ENCODE data around the gene UFSP2. TPM values are rescaled to one million over a fixed set of nuclear protein-coding genes. Genes with fewer than 3 reads are reported as not detected.

The UFSP2 gene
- total RNA-seq, 1 donor from 2014 or later, result 8.6 TPM

- no peak for DNase-seq (ENCODE audit: low spot score in 2 of 2)
- H3K27ac ChIP-seq, result no peak overlapping the region
- H3K27me3 ChIP-seq, result no peaks in the 10 kb centered on the region
- peaks cover 0 to 3% of the 10 kb centered on the region in 2 donors for H3K36me3 ChIP-seq
- TF ChIP-seq, protein P1, sequence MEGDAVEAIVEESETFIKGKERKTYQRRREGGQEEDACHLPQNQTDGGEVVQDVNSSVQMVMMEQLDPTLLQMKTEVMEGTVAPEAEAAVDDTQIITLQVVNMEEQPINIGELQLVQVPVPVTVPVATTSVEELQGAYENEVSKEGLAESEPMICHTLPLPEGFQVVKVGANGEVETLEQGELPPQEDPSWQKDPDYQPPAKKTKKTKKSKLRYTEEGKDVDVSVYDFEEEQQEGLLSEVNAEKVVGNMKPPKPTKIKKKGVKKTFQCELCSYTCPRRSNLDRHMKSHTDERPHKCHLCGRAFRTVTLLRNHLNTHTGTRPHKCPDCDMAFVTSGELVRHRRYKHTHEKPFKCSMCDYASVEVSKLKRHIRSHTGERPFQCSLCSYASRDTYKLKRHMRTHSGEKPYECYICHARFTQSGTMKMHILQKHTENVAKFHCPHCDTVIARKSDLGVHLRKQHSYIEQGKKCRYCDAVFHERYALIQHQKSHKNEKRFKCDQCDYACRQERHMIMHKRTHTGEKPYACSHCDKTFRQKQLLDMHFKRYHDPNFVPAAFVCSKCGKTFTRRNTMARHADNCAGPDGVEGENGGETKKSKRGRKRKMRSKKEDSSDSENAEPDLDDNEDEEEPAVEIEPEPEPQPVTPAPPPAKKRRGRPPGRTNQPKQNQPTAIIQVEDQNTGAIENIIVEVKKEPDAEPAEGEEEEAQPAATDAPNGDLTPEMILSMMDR (IDR thresholded peaks at IDR 0.05), result no peak
- peaks cover 0 to 7% of the 10 kb centered on the region in 2 donors for H3K4me1 ChIP-seq
- intact Hi-C loops (cut with DNase I), result no loop called here
- H3K9me3 ChIP-seq, result no peaks in the 10 kb centered on the region
- H3K4me3 ChIP-seq, result no peak overlapping the region
Measured at GRCh38 chr4:185382754-185383153, 43.0 kb downstream of the UFSP2 start.

DNA sequence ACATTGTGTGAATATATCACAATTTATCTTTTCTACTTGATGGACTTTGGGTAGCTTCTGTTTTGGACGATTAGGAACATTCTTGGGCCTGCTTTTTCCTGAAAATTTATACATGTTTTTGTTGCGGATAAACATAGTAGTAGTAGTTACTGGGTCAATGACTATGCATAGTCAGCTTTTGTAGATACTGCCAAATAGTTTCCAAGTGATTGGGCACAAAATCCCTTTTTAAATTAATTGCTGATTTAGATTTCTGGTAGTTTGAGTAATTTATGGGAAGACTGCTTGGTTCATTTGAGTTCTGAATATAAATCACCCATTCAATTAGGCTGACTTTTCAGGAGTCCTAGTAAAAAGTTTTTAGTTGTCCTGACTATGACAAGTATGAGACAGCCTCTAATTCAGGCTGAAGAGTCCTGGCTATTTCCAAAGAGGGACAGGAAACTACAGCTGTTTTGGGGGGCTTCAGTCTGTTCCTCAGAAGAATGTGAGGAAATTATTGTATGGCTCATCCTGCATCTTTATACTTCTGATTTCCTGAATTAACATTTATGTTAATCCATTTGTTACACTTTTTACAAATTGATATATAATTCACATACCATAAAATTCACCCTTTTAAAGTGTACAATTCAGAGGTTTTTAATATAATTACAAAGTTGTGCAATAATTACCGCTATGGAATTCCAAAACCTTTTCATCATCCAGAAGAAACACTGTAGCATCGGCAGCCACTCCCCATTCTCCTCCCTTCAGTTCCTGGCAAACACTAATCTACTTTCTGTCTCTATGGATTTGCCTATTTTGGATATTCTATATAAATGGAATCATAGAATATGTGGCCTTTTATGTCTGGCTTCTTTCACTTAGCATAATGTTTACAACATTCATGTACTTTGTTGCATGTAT, 44.2 kb downstream of the UFSP2 start:
- Histone ChIP-seq H3K27me3 (no peaks in the 10 kb centered on the region), H3K4me3 (no peak overlapping the region), H3K4me1 (peaks cover 0 to 6% of the 10 kb centered on the region in 2 donors), H3K9me3 (no peaks in the 10 kb centered on the region), H3K27ac (no peak overlapping the region), H3K36me3 (peaks cover 0 to 6% of the 10 kb centered on the region in 2 donors)
- intact Hi-C loops (cut with DNase I), result no loop called here
- no peak for DNase-seq (ENCODE audit: low spot score in 2 of 2)
- TF ChIP-seq, protein P1 (IDR thresholded peaks at IDR 0.05), result no peak

DNA sequence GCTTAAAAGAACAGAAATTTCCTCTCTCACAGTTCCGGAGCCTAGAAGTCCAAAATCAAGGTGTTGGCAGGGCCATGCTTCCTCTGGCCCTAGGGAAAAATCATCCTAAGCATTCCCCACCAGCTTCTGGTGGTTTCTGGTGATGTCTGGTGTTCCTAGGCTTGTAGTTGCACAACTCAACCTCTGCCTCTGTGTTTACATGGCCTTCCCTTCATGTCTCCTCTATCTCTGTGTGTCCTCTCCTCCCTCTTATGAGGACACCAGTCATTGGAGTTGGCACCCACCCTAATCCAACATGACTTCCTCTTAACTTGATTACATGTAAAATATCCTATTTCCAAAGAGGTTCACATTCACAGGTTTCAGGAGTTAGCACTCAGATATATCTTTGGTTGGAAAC, 45.4 kb downstream of the UFSP2 start:
- H3K27ac ChIP-seq, result no peak overlapping the region
- no peak for DNase-seq (ENCODE audit: low spot score in 2 of 2)
- intact Hi-C loops (cut with DNase I), result no loop called here
- peaks cover 0 to under 1% of the 10 kb centered on the region in 2 donors for H3K4me1 ChIP-seq
- no peaks in the 10 kb centered on the region for H3K9me3 ChIP-seq
- TF ChIP-seq, protein P1 (IDR thresholded peaks at IDR 0.05), result no peak
- no peak overlapping the region for H3K4me3 ChIP-seq
- peaks cover 2 to 6% of the 10 kb centered on the region in 2 donors for H3K36me3 ChIP-seq
- no peaks in the 10 kb centered on the region for H3K27me3 ChIP-seq

GRCh38 chr4:185379326-185380295, 46.2 kb downstream of the UFSP2 start:
- Histone ChIP-seq H3K27ac (no peak overlapping the region), H3K4me3 (no peak overlapping the region), H3K4me1 (no peaks in the 10 kb centered on the region), H3K9me3 (no peaks in the 10 kb centered on the region), H3K36me3 (peaks cover 2 to 6% of the 10 kb centered on the region in 2 donors), H3K27me3 (no peaks in the 10 kb centered on the region)
- no peak for DNase-seq (ENCODE audit: low spot score in 2 of 2)
- intact Hi-C loops (cut with DNase I), result no loop called here
- TF ChIP-seq, protein P1 (IDR thresholded peaks at IDR 0.05), result no peak

DNA sequence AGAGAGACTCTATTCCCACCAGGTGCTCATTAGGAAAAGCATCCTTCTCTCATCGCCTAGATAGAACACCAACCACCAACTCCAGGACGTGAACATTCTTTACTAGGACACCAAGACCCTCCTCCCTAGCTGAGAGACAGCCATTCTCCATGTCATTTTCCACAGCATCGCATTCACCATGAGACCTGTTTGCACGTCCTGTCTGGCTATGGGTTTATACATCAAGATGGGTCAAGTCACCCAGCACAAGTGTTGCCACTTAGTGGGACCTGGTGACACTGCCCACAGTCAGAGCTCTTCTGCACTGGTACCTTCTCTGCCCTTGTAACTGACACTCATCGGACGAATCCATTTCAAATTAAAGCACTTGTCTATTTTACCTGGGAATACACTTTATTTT, 47.5 kb downstream of the UFSP2 start:
- no peaks in the 10 kb centered on the region for H3K4me1 ChIP-seq
- no peaks in the 10 kb centered on the region for H3K27me3 ChIP-seq
- TF ChIP-seq, protein P1 (IDR thresholded peaks at IDR 0.05), result no peak
- DNase-seq (ENCODE audit: low spot score in 2 of 2), result no peak
- H3K9me3 ChIP-seq, result no peaks in the 10 kb centered on the region
- no peak overlapping the region for H3K4me3 ChIP-seq
- H3K36me3 ChIP-seq, result peaks cover 6 to 7% of the 10 kb centered on the region in 2 donors
- intact Hi-C loops (cut with DNase I), result no loop called here
- no peak overlapping the region for H3K27ac ChIP-seq
